NCI-H345 treated with DMSO at 0.1 percent for 48 hours (cell line): ENCODE data around the gene OR6M1.

Experiments
- DNase-seq: peaks from one replicate; lab custom pipeline; 2025; ENCODE audit not compliant: unreplicated experiment; lab: John Stamatoyannopoulos, UW

The OR6M1 gene, protein sequence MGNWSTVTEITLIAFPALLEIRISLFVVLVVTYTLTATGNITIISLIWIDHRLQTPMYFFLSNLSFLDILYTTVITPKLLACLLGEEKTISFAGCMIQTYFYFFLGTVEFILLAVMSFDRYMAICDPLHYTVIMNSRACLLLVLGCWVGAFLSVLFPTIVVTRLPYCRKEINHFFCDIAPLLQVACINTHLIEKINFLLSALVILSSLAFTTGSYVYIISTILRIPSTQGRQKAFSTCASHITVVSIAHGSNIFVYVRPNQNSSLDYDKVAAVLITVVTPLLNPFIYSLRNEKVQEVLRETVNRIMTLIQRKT

DNA sequence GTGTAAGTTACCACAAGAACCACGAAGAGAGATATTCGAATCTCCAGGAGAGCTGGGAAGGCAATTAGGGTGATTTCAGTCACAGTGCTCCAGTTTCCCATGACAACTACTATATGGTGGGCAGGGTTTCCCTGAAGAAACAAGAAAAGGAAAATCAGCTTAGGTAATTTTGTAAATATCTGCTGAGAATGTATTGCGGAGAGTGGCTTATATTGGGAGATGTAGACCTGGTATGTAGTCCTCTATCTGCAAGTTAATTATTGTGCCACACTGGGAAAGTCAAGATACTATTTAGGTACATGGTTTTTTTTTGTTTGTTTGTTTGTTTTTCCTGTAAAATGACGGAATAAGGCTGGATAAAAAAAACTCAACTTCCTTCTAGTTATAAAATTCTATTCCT, at the start of gene OR6M1:
Gene OR6M1, minus strand, starts transcription at position 101 of the 400 bp plus-strand sequence. Its CDS starts 0 bp downstream, at position 101.
- DNase-seq = no peak

- no peak for DNase-seq
Observed at GRCh38 chr11:123853038-123853437, 46.9 kb upstream of the OR6M1 start.

DNA sequence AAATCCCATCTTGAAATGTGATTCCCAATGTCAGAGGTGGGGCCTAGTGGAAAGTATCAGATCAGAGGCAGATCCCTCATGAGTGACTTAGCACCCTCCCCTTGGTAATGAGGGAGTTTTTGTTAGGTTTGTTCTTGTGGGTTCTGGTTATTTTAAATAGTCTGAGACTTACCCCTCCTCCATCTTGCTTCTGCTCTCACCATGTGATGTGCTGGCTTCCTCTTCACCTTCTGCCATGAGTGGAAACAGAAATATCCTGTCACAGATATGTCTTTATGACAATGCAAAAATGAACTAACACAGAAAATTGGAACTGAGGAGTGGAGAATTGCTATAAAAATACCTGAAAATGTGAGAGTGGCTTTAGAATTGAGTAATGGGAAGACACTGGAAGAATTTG, 46.2 kb upstream of the OR6M1 start:
- no peak for DNase-seq

GRCh38 chr11:123851110-123851509, 45.0 kb upstream of the OR6M1 start:
- no peak for DNase-seq

- DNase-seq = no peak
Observed at GRCh38 chr11:123841174-123841573, 35.0 kb upstream of the OR6M1 start.

DNA sequence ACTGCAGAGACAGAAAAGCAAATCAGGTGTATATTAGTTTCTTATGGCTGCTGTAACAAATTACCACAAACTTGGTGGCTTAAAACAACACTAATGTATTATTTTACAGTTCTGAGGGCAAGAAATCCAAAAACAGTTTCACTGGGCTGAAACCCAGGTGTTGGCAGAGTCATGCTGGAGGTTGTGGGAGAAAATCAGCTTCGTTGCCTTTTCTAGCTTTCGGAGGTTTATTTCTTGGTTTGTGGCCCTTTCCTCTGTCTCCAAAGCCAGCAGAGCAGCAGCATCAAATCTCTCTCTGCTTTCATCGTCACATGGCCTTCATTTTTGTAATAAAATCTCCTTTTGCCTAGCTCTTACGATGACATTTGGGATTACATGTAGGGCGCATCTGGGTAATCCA, 33.0 kb upstream of the OR6M1 start:
- DNase-seq = no peak

- DNase-seq = no peak
Observed at GRCh38 chr11:123838659-123839058, 32.5 kb upstream of the OR6M1 start.

- no peak for DNase-seq
Observed at GRCh38 chr11:123838199-123838598, 32.0 kb upstream of the OR6M1 start.

- no peak for DNase-seq
Observed at GRCh38 chr11:123833095-123833494, 26.9 kb upstream of the OR6M1 start.

GRCh38 chr11:123829745-123830144, 23.6 kb upstream of the OR6M1 start:
- DNase-seq = no peak

DNA sequence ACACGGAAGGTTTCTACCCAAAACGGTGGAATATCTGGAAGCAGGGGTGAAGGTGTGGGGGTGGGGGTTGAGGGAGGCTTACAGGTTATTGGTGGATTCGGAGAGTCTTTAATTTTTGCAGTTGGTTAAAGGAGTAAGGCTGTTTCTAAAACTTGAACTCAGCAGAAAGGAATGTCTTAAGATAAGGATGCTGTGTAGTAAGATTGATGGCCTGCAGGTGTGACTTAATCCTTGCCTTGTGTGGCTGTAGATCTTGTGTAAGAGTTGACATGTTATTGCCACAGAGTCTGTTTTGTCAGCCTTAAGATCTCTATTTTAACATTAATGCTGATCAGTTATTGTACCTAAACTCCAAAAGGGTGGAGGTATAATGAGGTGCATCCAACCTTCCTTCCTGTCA, 16.4 kb upstream of the OR6M1 start:
- DNase-seq = no peak

GRCh38 chr11:123822032-123822431, 15.9 kb upstream of the OR6M1 start:
- DNase-seq = no peak

GRCh38 chr11:123815122-123815521, 9.0 kb upstream of the OR6M1 start:
- DNase-seq = no peak

GRCh38 chr11:123801765-123802164, 4.4 kb downstream of the OR6M1 start:
- DNase-seq = no peak

GRCh38 chr11:123800036-123800435, 6.1 kb downstream of the OR6M1 start:
- DNase-seq = no peak

DNA sequence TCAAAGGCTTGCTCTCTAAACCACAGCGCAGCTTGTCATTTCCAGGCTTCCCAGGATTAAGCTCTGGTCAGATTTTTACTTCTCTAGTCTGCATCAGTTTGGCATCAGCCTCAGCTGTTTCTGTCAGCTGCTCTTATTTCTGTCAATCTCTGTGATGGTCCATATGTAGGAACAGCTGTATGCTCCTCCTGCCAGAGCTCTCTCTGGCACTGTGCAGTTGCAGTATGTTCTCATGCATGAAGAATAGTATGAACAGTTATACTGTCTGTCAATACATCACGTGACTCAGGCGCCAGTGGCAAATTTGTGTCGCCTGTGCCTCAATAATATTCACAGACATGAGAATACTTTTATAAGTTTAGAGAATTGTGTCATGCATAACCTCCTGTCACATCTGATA, 6.7 kb downstream of the OR6M1 start:
- no peak for DNase-seq

- DNase-seq = no peak
Observed at GRCh38 chr11:123798513-123799252, 7.5 kb downstream of the OR6M1 start.

- DNase-seq = no peak
Observed at GRCh38 chr11:123798079-123798478, 8.1 kb downstream of the OR6M1 start.

- DNase-seq = no peak
Observed at GRCh38 chr11:123797541-123797940, 8.6 kb downstream of the OR6M1 start.

- DNase-seq = no peak
Observed at GRCh38 chr11:123797114-123797513, 9.0 kb downstream of the OR6M1 start.

DNA sequence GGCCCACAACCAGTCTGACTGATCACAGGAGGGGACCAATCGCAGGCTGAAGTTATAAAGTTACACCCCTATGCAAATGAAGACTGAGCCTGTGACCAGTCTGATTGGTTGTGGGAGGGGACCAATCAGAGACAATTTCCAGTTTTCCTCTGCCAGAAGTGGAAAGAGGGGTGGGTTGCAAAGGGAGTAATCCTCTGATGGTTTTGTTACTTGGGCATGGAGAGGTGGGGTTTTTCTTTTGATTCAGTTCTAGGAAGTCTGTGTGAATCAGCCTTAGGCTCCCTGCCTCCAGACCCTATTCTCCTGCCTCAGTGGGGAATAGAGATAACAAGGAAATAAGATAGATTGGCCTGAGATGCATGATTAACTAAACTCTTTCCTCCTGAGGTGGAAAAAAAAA, 9.9 kb downstream of the OR6M1 start:
- DNase-seq = no peak

- DNase-seq = no peak
Observed at GRCh38 chr11:123783536-123783935, 22.6 kb downstream of the OR6M1 start.

DNA sequence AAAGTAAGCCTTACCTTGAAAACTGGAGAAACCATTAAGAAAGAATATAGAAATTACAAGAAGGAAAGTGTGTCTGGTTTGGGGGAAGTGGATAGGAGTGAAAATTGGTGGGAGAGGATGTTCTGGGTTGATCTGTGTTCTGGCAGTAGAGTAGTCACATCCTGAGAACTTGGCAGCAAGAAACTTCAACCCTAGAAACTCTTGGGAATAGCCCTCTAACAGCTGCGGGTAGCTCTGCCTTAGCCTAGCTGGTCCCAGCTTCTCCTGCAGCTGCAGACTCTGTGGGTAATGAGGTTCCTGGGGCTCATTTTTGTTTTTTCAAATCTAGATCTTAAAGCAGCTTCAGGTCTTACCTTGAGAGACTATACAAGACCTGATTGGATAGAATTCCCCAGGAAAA, 27.6 kb downstream of the OR6M1 start:
- DNase-seq = no peak
